Measurements from ENCODE around the gene ANGPT4.

Gene ANGPT4

DNA sequence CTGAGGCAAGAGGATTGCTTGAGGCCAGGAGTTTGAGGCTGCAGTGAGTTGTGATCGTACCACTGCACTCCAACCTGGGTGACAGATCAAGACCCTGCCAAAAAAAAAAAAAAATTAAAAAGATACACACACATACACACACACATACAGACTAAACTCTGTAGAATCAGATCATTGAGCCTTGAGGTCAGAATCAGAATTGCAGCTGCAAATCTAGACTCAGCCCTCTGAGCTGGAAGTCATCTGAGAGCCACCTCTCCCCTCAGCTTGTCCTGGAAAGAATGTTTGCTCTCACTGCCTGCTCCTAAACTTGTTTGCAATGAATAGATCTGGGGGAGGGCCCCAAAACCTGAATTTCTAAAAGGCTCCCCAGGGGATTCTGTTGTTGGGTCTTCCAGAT lies 41.4 kb upstream of the ANGPT4 start:
- TF ChIP-seq, protein P1, sequence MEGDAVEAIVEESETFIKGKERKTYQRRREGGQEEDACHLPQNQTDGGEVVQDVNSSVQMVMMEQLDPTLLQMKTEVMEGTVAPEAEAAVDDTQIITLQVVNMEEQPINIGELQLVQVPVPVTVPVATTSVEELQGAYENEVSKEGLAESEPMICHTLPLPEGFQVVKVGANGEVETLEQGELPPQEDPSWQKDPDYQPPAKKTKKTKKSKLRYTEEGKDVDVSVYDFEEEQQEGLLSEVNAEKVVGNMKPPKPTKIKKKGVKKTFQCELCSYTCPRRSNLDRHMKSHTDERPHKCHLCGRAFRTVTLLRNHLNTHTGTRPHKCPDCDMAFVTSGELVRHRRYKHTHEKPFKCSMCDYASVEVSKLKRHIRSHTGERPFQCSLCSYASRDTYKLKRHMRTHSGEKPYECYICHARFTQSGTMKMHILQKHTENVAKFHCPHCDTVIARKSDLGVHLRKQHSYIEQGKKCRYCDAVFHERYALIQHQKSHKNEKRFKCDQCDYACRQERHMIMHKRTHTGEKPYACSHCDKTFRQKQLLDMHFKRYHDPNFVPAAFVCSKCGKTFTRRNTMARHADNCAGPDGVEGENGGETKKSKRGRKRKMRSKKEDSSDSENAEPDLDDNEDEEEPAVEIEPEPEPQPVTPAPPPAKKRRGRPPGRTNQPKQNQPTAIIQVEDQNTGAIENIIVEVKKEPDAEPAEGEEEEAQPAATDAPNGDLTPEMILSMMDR (IDR thresholded peaks at IDR 0.05), result no peak

GRCh38 chr20:956330-956951 lies 40.3 kb upstream of the ANGPT4 start:
- TF ChIP-seq, protein P1 (IDR thresholded peaks at IDR 0.05), result peak; percentile 97

GRCh38 chr20:955656-956055 lies 39.5 kb upstream of the ANGPT4 start:
- TF ChIP-seq, protein P1 (IDR thresholded peaks at IDR 0.05), result no peak

DNA sequence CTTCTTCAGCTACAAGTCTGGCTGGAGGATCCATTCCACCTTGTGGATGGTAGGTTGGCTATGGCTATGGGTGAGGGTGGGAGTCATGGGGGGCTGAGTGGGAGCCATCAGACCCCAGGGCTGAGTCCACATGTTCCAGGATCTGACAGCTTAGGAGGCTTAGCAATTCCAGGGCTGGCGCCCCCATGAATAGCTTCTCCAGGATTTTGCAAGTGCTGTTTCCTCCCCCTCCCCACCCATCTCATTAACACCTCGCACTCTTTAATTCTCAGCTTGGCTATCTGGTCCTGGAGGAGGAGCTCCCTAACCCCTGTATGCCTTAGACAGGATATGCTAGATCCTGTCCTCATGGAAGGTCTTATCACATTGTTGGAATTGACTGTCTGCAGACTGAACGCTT lies 39.0 kb upstream of the ANGPT4 start:
- TF ChIP-seq, protein P1 (IDR thresholded peaks at IDR 0.05), result no peak

- TF ChIP-seq, protein P1 (IDR thresholded peaks at IDR 0.05), result peak; percentile 54
Measured at GRCh38 chr20:953742-954141, 37.6 kb upstream of the ANGPT4 start.

DNA sequence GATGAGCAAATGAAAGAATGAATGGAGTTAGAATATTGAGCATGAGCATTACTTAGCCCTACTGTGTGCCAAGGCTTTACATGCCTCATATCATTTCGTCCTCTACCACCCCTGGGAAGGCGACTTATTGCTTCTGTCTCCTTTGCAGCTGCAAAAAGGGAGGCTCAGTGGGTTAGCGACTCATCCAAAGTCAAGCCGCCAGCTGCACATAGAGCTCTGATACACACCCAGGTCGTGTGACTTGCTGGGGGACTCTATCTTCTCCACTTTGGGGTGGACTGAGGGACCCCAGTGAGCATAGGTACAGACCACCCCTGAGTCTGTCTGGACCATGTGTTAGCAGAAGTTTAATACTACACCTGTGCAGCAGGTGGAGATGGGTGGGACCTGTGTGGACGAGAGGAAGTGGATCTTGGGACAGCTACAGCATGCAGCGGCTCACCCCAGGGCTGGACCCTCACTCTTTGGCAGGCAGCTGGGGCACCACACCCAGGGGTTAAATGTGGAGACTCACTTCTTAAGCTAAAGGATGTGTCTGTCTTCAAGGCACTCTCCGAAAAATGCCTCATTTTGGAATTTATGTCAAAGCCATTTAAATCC lies 36.2 kb upstream of the ANGPT4 start:
- TF ChIP-seq, protein P1 (IDR thresholded peaks at IDR 0.05), result no peak

GRCh38 chr20:951384-952169 lies 35.4 kb upstream of the ANGPT4 start:
- TF ChIP-seq, protein P1 (IDR thresholded peaks at IDR 0.05), result no peak

Data from LNCAP (cell line).